Measurements from ENCODE around the gene EML4. TPM values are rescaled to one million over a fixed set of nuclear protein-coding genes. Genes with fewer than 3 reads are reported as not detected.
"Not testable (repeated sequence)": the region's sequence is repeated elsewhere in the genome, so short reads cannot be mapped to it uniquely, and the experiment has no call there.

Gene EML4
- polyA plus RNA-seq, 1 experiment: 81.0 TPM

GRCh38 chr2:42372474-42373200 lies 203.5 kb downstream of the EML4 start:
- TF ChIP-seq CTCF (IDR thresholded peaks at IDR 0.05; ENCODE audit: low read depth, low read length): no peak
- H3K4me3 ChIP-seq (ENCODE audit: low read depth, low read length): no peak overlapping the region
- CTCF ChIA-PET: no interaction called here
- peaks cover 3% of the 10 kb centered on the region for H3K27me3 ChIP-seq (ENCODE audit: control insufficient read depth, insufficient read depth, low read length)
- H3K27ac ChIP-seq (ENCODE audit: low read depth, low read length): no peak overlapping the region
- no peak for DNase-seq (ENCODE audit: low read depth, low spot score)
- H3K9me3 ChIP-seq (ENCODE audit: control insufficient read depth, insufficient read depth, low read length): no peaks in the 10 kb centered on the region
- POLR2A ChIA-PET: interaction anchor here (0.9 kb wide), 1 partner anchor 14 kb away, joined by 3 read pairs; no protein-coding TSS in a partner anchor

- CTCF ChIA-PET: no interaction called here
- POLR2A ChIA-PET: no interaction called here
- no peak overlapping the region for H3K27ac ChIP-seq (ENCODE audit: low read depth, low read length)
- peaks cover 3% of the 10 kb centered on the region for H3K27me3 ChIP-seq (ENCODE audit: control insufficient read depth, insufficient read depth, low read length)
- DNase-seq (ENCODE audit: low read depth, low spot score): no peak
- TF ChIP-seq CTCF (IDR thresholded peaks at IDR 0.05; ENCODE audit: low read depth, low read length): no peak
- no peaks in the 10 kb centered on the region for H3K9me3 ChIP-seq (ENCODE audit: control insufficient read depth, insufficient read depth, low read length)
- H3K4me3 ChIP-seq (ENCODE audit: low read depth, low read length): no peak overlapping the region
Observed at GRCh38 chr2:42376758-42377157, 207.6 kb downstream of the EML4 start.

GRCh38 chr2:42378415-42378814 lies 209.3 kb downstream of the EML4 start:
- ChIA-PET CTCF (no interaction called here), POLR2A (no interaction called here)
- TF ChIP-seq CTCF (IDR thresholded peaks at IDR 0.05; ENCODE audit: low read depth, low read length): no peak
- Histone ChIP-seq H3K9me3 (ENCODE audit: control insufficient read depth, insufficient read depth, low read length) (no peaks in the 10 kb centered on the region), H3K27me3 (ENCODE audit: control insufficient read depth, insufficient read depth, low read length) (peaks cover 8% of the 10 kb centered on the region), H3K4me3 (ENCODE audit: low read depth, low read length) (no peak overlapping the region), H3K27ac (ENCODE audit: low read depth, low read length) (no peak overlapping the region)
- DNase-seq (ENCODE audit: low read depth, low spot score): no peak

- peaks cover 15% of the 10 kb centered on the region for H3K27me3 ChIP-seq (ENCODE audit: control insufficient read depth, insufficient read depth, low read length)
- POLR2A ChIA-PET; H3K27ac ChIP-seq (ENCODE audit: low read depth, low read length); H3K4me3 ChIP-seq (ENCODE audit: low read depth, low read length); CTCF ChIA-PET; DNase-seq (ENCODE audit: low read depth, low spot score); H3K9me3 ChIP-seq (ENCODE audit: control insufficient read depth, insufficient read depth, low read length): not testable (repeated sequence)
Observed at GRCh38 chr2:42380026-42380425, 210.9 kb downstream of the EML4 start.

GRCh38 chr2:42382144-42382543 lies 213.0 kb downstream of the EML4 start:
- no peaks in the 10 kb centered on the region for H3K9me3 ChIP-seq (ENCODE audit: control insufficient read depth, insufficient read depth, low read length)
- DNase-seq (ENCODE audit: low read depth, low spot score): no peak
- H3K27ac ChIP-seq (ENCODE audit: low read depth, low read length): no peak overlapping the region
- H3K27me3 ChIP-seq (ENCODE audit: control insufficient read depth, insufficient read depth, low read length): peaks cover 15% of the 10 kb centered on the region
- ChIA-PET POLR2A (no interaction called here), CTCF (no interaction called here)
- TF ChIP-seq CTCF (IDR thresholded peaks at IDR 0.05; ENCODE audit: low read depth, low read length): no peak
- H3K4me3 ChIP-seq (ENCODE audit: low read depth, low read length): no peak overlapping the region

Other genes starting within 250 kb of the EML4 start
- 87.0 and 107 TPM in 2 replicates for gene PKDCC, start 121.3 kb upstream of the EML4 start, polyA plus RNA-seq (2011; rRNA removed)
- 204 and 245 TPM in 2 replicates for gene COX7A2L, start 191.9 kb downstream of the EML4 start, polyA plus RNA-seq (2011; rRNA removed)